Measurements from ENCODE around the gene SEPTIN5.

SEPTIN5 gene

DNA sequence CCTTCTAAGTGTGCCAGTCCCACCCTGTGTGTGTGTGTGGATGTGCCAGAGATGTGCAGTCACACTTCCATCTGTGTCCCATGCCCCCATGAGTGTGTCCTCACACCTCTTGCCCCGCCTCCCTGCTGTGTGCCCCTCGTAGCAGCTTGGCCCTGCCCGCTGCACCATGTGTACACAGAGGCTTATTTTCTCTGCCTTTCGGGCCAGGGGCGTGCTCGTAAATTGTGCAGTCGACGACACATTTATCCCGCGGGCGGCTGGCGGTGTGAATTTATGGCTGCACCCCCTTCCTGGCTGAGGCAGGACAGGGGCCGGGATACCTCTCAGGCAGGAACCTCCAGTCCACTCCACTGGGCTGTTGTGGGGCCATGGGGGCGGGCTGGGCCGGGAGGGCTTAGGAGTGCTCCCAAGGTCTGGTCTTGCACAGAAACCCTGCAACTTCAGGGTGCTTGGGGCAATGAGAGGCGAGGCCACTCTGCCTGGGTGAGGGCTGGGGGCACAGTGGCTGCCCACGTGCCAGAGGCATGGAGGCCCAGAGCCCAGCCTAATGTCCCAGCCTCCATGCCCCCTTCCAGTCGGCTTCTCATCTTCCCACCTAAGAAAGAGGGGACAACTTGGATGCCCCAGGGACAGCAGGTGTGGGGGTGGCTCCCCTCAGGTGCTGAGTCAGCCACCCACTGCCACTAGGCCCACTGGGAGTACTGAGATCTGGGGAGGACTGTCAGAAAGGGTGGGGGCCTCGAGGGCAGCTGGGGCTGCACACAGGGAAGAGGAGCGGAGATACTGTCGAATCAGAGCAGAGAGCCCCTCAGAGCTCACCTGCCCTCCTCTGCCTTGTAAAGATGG, 21.6 kb downstream of the SEPTIN5 start:
- no peak for DNase-seq

DNA sequence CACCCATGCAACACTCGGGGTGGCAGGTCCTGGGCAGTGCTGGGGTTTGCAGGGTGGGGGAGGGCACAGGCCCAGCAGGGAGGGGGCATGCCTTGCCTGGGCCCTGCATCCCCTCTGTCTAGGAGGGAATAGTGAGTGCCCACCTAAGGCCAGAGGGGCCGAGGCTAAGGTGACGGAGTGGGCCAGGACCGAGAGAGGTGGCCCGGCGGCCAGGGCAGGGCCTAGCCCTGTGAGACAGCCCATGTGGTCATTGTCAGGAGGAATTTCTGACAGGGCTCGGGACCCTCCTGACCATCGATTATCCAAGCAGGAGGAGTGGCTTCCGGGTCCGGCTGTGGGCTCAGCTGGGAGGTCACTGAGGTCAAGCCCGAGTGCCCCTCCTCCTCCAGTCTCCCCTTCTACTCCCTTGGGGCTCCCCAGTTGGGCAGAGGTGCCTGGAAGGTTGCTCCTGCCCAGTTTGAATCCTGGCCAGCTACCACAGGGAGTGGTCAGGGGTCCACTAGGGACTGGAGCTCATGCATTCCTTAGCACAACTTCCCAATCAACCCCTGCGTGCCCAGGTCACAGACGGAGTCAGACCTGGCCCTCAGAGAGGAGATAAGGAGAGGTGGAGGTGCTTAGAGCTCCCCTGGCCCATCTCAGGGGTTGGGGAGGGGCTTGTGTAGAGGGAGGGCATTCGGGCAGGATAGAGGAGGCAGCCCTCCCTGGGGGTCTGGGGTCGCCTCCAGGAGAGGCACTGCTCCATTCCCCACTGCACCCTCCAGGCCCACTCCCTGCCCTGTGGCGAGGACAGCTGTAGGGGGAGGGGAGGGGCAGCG, 23.8 kb downstream of the SEPTIN5 start:
- no peak for DNase-seq

DNA sequence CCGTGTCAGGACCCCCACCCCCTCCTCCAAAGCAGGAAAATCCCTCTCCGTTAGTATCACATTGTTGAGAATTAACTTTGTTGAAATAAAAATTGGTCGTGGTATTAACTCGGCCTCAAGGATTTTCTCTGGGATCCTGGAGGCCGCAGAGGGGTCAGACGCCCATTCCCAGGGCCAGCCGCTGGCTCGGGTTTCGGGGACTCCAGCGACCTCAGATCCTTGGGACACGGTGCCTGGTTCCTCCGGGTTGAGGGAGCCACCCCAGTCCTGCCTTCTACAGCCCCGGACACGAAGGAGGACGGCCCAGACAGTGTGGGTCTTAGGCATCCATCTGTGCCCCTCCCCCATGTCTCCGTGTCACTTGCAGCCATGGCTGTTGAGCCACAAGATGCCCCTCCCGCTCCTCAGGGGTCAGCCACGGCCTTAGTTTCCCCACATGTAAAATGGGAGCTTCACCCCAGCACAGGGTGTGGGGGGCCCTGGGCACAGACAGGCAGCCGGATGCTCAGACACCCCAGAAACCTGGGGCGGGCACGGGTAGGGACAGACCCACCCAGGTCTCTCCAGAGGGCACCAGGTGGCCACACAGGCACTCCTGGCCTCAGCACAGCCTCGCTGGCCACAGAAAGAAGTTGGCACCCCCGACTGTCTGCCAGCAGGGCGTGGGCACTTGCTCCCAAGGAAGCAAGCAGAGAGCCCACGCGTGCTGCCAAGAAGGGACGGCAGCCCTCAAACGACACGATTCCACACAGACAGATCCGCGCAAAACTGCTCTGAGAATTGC, 24.6 kb downstream of the SEPTIN5 start:
- no peak for DNase-seq

DNA sequence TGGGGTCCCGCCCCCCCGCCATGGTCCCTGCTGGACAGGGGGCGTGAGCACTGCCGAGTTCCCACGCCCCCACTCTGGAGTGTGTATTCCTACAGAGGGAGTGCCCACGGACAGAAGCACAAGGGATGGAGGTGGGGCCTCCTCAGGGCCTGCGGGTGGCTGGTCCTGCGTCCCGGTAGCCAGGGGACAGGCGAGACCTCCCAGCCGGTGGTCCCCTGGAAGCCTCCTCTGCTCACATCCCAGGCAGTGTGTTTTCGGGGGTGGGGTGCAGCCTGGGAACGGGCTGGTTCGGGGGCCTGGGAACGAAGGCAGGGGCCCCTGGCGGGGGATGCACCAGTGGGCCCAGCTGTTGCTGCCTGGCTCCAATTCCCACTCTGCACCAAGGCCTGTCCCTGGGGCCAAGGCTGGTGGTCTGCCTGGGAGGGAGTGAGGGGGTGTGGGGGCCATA, 25.2 kb downstream of the SEPTIN5 start:
- no peak for DNase-seq

DNA sequence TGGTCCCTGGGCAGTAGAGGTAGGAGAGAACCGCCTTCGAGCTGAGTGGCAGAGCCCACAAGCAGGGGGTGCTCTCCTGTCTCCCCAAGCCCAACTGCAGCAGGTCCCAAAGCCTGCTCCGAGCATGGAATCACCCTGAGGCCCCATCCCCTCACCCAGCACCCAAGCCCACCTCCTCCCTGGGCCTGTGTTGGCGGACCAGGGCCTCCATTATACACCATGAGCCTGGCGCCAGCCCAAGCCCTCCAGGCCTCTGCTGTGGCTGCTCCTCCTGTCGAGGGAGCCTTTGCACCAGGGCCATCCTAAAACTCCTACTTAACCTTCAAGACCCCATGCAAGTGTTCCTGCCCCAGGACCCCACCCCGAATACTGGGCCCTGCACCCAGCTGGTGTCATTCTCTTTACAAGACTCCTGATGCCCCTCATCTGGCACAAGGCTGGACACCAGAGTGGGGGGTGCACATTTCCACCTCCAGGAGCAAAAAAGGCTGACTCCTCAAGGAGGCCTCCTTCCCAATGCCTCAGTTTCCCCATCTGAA, 25.7 kb downstream of the SEPTIN5 start:
- DNase-seq = no peak

DNA sequence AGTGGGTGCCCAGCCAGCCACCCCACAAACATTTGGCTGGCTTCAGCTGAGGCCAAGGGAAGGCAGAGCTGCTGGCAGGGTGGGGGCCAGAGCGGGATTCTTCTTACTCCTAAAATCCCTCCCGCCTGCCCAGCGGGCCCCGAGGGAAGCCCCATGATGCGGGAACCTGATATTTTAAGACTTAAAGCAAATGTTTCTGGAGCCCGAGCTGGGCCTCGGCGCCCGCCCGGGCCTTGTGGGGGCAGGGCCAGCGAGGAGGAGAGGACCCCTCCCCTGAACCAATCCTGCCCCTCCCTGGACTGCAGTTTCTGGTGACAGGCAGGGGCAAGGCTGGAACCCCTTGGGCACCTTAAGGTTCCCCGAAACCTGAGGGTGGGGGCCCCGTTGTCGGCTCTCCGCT, 26.3 kb downstream of the SEPTIN5 start:
- no peak for DNase-seq

DNA sequence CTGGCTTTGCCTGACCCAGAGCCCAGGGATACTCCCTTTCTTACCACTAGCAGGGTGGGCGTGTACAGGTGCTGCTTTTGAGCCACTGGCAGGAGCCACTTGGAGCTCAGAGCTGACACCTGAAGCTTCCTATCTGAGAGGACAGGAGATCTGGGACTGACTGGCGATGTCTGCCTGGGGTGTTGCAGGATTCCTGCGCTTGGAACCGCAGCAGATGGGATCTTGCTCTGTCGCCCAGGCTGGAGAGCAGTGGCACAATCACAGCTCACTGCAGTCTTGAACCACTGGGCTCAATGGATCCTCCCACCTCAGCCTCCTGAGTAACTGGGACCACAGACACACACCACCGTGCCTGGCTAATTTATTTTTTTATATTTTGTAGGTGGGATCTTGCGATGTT, 26.8 kb downstream of the SEPTIN5 start:
- no peak for DNase-seq

DNA sequence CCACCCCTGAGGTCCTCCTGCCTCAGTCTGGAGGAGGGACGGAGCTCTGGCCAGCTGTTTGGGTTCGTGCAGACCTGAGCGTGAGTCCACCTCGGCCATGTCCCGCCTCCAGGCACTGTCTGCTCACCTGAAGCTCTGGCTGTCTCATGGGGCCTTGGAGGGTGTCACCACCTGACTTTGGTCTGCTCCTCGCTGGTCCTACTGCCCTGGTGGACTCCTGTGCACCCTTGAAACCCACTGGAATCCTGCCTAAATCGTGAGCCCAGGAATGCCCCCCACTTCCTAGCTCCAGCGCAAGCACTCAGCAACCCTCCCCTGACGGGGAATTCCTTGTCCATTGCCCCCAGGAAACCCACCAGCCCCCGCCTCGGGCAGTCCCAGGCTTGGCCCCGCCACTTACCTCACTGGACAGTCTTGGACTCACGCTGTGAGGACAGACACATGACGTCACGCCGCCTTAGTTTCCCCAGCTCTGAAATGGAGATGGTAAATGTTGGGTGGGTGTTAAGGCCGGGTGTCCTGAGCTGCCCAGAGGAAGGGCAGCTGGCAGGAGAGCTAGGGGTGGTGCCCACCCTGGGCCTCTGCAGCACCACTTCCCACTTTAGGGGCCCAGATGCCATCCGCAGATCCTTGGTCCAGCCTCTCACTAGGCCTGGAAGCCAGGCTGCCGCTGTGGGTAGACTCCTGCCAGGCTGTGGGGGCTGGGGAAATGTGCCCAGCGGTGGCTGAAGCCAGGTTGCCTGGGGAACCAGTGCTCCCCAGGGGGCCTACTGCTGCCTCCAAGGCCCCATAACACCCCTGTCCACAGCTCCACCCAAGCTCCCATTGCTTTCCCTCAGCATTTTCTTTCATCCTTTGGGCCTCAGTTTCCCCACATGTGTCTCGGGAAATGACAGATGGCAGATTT, 28.1 kb downstream of the SEPTIN5 start:
- no peak for DNase-seq

DNA sequence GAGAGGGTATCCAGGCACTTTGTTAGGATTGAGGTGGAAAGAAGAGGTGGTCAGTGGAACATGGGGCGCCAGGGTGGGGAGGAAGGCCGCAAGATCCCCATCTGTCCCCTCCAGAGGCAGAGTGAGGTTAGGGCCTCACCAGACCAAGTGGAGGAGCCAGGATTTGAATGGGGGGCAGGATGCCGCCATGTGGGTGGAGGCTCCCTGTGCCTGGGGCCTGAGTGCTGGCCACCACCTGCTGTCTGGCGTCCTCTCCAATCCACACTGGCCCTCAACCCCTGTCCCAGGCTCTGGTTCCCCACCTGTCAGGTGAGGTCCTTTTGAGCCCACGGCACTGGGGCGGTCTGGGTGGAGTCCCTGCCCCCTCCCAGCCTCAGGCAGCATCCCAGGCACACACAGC, 28.8 kb downstream of the SEPTIN5 start:
- no peak for DNase-seq

DNA sequence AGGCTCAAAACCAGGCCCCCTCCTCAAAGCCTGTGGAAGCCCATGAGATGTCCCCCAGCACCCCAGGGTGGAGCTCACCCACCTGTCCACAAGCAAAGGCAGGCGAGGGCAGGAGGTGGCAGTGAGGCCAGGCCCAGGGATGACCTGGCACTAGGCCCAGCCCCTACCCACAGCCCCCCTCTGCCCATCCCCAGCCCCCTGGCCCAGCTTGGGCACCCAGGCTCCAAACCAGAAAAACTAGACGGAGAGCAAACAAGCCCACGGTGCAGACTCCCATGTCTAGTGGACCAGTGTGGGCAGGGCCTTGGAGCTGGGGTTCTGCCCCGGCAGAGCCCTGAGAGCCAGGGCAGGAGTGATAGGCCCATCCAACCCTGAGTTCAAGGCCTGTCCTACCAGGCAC, 29.3 kb downstream of the SEPTIN5 start:
- no peak for DNase-seq

DNA sequence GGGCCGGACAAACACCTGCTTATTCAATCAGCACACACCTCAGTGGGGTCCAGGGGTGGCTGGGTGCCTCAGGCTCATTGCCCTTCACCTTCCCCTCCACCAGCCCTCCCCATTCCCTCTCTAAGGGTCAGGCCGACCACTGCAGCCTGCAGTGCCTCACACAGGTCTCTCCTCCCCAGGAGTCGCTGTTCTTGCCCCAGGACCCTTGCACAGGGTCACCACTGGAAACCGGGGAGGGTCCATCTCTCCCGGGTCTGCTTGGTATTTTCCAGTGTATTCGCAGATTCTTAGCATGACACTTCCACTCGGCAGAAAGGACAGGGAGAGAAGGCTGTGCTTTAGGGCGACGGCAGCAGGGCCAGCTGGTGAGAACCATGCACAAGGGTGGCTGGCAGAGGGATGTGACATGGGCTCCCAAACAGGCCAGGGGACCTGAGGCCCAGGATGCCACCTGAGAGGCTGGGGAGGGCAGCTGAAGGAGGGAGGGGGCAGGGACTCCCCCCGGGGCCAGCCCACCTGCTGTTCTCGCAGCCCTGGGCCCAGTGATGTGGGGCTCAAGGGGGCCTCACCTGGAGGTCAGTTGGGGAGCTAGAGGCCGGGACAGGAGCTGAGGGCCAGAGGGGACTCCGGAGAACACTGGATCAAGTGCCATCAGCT, 30.2 kb downstream of the SEPTIN5 start:
- DNase-seq = no peak

DNA sequence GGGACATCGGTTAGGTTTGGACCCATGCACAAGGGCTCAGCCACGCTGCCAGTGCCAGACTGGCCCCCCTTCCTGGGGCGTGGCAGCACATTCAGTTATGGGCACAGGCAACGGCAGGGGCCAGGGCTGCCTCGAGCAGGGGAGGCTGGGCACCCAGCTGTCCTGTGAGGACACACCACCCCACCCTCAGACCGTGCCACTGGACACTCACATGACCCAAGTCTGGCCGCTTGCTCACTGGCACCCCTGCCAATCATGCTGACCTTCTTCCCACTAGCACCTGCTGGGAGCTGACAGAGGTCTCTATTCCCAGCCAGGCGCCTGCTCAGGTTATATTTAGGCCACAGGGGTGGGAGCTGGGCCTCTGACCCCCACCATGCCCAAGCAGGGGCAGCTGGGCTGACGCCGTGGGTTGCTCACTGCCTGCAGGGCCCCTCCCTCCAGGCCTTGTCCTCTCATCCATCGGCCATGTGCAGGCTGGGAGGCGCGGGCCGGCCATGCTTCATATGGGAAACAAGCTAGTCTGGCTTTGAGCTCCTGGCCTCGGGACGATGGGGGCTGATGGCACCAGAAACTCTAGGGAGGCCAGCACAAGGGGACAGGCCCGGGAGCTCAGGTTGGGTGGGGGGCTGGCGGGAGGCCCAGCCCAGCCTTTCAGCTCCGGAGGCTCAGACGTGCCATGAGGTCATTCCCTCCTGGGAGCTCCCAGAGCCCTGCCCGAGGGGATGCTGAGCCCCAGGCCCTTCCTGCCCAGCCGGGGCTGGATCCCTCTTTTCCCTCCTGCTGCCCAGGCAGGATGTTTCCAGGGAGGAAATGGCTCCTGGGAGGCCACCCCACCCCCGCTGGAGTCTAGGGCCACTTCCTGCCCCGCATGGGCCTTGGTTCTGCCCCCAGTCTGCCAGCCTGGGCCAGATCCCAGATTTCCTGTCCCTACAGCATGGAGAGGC, 31.1 kb downstream of the SEPTIN5 start:
- DNase-seq = no peak

DNA sequence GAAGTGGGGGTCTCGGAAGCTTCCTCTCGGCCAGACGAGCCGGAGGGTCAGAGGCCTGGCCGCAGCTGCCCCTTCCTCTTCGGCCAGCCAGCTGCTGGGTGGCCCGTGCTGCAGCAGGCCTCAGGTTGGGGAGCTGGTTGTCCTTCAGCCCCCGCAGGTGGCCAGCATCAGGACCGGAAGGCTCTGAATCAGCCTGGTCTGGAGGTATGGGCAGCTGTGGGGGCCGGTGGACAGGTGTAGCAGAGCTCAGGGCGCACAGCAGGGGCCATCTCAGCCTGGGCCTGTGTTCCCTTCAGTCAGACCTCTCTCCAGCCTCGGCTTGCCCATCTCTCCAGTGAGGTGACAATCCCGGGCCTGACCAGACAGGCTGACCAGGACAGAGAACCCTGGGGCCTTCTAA, 32.4 kb downstream of the SEPTIN5 start:
- no peak for DNase-seq

DNA sequence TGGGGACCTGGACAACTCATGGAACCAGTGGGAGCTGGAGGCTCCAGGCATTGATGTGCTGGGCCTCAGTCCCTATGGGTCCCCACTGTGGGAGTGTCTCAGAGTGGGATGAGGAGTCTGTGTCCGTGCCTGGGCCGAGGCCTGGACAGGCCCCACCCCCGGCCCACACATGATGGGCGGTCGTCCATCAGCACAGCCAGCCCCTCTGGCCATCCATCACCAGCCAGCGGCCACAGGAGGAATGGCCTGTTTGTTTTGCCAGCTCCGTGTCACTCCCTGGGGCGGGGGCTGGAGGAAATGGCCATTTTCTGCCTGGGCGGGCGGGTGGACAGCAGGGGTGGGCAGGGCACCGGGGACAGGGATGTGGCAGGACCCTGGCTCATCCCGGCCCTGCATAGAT, 33.2 kb downstream of the SEPTIN5 start:
- no peak for DNase-seq

DNA sequence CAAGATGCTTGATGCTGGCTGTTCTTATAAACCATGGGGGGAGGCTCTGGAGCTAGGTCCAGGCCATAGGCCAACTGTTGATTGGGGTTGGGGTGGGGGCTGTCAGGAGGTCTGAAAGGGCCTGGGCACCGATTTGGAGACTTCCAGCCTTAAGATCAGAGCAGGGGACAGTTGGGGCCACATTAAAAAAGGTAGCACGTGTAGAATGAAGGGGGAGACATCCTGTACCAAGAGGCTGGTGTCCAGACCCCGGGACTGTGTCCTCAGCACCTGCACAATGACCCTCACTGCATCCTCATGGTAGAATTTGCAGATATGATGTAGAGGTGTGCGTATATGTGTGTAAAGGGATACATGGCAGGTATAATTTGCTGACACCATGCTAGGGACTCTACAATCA, 33.8 kb downstream of the SEPTIN5 start:
- no peak for DNase-seq

DNA sequence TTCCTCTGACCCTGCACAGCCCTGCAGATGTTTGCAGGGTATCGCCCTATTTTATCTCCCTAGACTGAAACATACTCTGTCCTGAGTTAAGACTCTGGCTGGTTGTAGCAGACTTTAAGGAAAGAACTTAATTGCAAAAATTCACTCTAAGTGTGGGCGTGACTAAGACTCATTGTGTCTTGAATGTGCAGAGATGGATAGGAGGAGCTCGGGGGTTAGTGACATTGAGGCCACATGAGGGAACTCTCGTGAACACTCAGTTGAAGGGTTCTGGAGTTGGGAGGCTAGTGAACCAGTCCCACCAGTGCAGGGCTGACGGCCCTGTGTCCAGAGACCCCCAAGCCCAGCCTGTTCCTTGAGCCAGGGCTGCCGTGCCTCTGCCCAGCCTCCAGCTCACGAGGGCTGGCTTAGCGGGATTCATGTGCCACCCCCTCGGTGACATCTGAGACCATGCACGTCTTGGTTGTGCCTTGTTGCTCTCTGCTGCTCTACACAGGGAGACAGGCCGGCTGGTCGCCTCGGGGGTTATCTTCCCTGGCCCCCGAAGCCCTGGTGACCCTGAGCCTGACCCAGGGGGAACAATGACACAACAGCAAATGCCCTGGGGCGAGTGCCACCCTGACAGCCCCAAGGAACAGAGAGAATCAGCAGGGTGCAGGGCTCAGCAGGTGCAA, 34.8 kb downstream of the SEPTIN5 start:
- no peak for DNase-seq

DNA sequence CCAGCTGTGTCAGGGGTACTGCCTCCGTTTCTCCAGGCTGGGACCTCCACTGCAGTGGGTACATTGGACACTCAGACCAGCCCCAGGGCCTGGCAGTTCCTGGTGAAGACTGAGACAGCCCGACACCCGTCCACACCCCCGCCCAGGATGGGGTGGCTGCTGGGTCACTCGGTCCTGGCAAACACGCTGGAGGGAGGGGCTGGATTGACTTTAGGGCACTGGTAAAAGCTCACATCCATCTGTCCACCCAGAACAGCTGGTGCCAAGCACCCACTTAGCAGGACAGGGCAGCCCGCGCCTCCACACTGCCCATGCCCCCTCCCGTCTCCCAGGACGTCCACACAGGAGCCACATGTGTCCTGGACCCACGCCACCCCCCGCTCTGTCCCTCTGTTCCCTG, 35.6 kb downstream of the SEPTIN5 start:
- DNase-seq = no peak

DNA sequence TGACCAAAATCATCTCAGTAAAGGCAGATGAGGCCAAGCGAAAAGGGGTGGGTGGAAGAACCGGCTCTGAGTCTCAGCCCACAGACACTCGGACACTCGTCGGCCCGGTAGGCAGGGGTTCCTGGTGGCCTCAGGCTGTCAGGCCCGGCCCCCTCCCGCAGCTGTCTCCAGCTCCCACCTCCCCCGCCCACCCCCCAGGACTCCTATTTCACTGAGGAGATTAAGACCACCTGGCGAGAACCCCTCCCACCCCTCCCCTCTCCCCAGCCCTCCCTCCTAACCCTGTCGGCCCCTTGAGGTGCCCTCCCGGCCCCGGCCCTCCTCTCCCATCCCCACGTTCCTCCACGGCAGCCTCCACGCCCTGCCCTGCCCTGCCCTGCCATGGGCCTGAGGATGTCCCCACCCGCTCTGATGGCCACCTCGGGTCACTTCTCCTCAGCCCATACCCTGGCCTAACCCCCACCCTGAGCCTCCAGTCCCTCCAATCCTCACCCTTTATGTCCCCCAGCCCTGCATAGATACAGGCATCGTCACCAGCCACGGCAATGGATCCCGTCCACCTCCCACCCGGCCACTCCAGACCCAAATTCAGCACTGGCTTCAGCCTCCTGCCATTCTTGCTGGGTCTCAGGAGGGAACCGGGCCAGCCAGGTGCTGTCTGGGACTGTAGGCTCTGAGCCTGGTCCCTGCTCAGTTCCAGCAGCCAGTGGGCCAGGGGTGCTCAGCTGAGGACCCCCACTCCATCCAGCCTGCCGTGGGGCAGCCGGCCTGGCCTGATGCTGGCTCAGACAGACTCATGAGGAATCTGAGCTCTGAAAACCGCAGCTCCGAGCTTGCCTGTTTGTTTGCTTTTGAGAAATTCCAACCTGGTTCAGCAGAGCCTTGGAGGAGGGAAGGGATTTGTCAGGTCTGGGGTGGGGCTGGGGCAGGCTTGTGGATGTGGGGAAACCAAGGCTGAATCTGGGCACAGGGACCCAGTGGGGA, 36.5 kb downstream of the SEPTIN5 start:
- no peak for DNase-seq
